B cell (primary cell): ENCODE measurements around the gene COL1A1. TPM values are rescaled to one million over a fixed set of nuclear protein-coding genes. Genes with fewer than 3 reads are reported as not detected.

Experiments
- ATAC-seq: fragments of 200-7000 bp; cut with Tn5 transposase; one replicate; pipeline ENCODE4 v1.10.0; 2021; ENCODE audit warnings: low read depth, mild to moderate bottlenecking, moderate number of reproducible peaks, moderate library complexity
- CTCF ChIA-PET: fragments of 350-600 bp; sonication (Branson Sonifier 250); formaldehyde crosslinking; loops from one replicate; lab custom pipeline; 2021; ENCODE audit warnings: antibody characterized with exemption, inconsistent platforms; lab: Charles Lee
- POLR2A ChIA-PET: fragments of 350-600 bp; sonication (Branson Sonifier 250); formaldehyde crosslinking; loops from one replicate; lab custom pipeline; 2021; ENCODE audit warnings: antibody characterized with exemption; lab: Charles Lee
- DNase-seq: peaks from one replicate; pipeline ENCODE4 v3.0.0; 2013
- H2AFZ ChIP-seq: 2 replicates; pipeline ENCODE4 v1.6.1; 2012; ENCODE audit warnings: mild to moderate bottlenecking, low read depth, low read length; ENCODE audit not compliant: insufficient read depth, poor library complexity, severe bottlenecking
- H3K27ac ChIP-seq, 2 donors: 1 replicate in 1 of 2; 2 replicates in 1 of 2; pipeline ENCODE4 v1.5.1; 2012 to 2013; ENCODE audit warnings: low read length in 2 of 2, mild to moderate bottlenecking in 2 of 2, moderate library complexity in 1 of 2
- H3K27me3 ChIP-seq, 4 experiments: fragments of 200-600 bp in 1 of 4; sonication (generic) in 1 of 4; replicated peaks in 1 of 4; 1 replicate in 2 of 4; 2 replicates in 2 of 4; pipeline versions ENCODE4 v1.6.1 to v1.7.0; 2013 to 2016; ENCODE audit warnings: low read length in 3 of 4, mild to moderate bottlenecking in 2 of 4, mixed read lengths in 1 of 4, moderate library complexity in 1 of 4; ENCODE audit not compliant: insufficient read depth in 4 of 4, control insufficient read depth in 3 of 4; ENCODE audit errors: control extremely low read depth in 1 of 4
- H3K36me3 ChIP-seq, 2 experiments: replicated peaks in 1 of 2; 1 replicate in 1 of 2; 2 replicates in 1 of 2; pipeline versions ENCODE4 v1.6.1 to v1.7.1; 2013; ENCODE audit warnings: low read length in 1 of 2; ENCODE audit not compliant: insufficient read depth in 2 of 2, control insufficient read depth in 1 of 2; ENCODE audit errors: control extremely low read depth in 1 of 2, extremely low read depth in 1 of 2
- H3K4me1 ChIP-seq, 2 donors: fragments of 200-600 bp in 1 of 2; sonication (generic) in 1 of 2; 1 replicate in 1 of 2; 2 replicates in 1 of 2; pipeline versions ENCODE4 v1.5.1 to v1.6.1; 2013 to 2017; ENCODE audit warnings: low read length in 2 of 2; ENCODE audit not compliant: control insufficient read depth in 2 of 2, insufficient read depth in 2 of 2
- H3K4me2 ChIP-seq: replicated peaks from 2 replicates; pipeline ENCODE3; 2012; ENCODE audit warnings: mild to moderate bottlenecking, low read depth, low read length; ENCODE audit not compliant: poor library complexity, severe bottlenecking
- H3K4me3 ChIP-seq, 5 experiments: fragments of 200-600 bp in 1 of 5; sonication (generic) in 1 of 5; 1 replicate in 3 of 5; 2 replicates in 2 of 5; pipeline versions ENCODE4 v1.5.1 to v1.7.0; 2011 to 2016; ENCODE audit warnings: low read length in 4 of 5, mild to moderate bottlenecking in 4 of 5, low read depth in 2 of 5, control low read depth in 1 of 5, moderate library complexity in 1 of 5; ENCODE audit not compliant: insufficient read depth in 1 of 5; ENCODE audit errors: control extremely low read depth in 1 of 5, extremely low read depth in 1 of 5
- H3K79me2 ChIP-seq: fragments of 200-600 bp; sonication (generic); one replicate; pipeline ENCODE4 v1.6.0; 2016; ENCODE audit warnings: low read length; ENCODE audit not compliant: control insufficient read depth, insufficient read depth
- H3K9ac ChIP-seq: fragments of 200-600 bp; sonication (generic); 2 replicates; pipeline ENCODE4 v1.6.1; 2017; ENCODE audit warnings: mild to moderate bottlenecking, low read length, moderate library complexity
- H3K9me3 ChIP-seq, 3 donors: one replicate each; pipeline versions ENCODE4 v1.6.1 to v1.7.1; 2013; ENCODE audit warnings: low read length in 2 of 3; ENCODE audit not compliant: control insufficient read depth in 2 of 3, insufficient read depth in 1 of 3; ENCODE audit errors: control extremely low read depth in 1 of 3
- H4K20me1 ChIP-seq: 2 replicates; pipeline ENCODE4 v1.6.0; 2012; ENCODE audit warnings: mild to moderate bottlenecking, low read length; ENCODE audit not compliant: insufficient read depth, control insufficient read depth, poor library complexity, severe bottlenecking
- H3K27ac Mint-ChIP-seq: one replicate; pipeline ENCODE4 v1.8.0; 2021; ENCODE audit warnings: mixed read lengths
- H3K27me3 Mint-ChIP-seq: one replicate; pipeline ENCODE4 v1.8.0; 2021; ENCODE audit warnings: mixed read lengths
- H3K4me1 Mint-ChIP-seq: one replicate; pipeline ENCODE4 v1.8.0; 2021; ENCODE audit warnings: mixed read lengths
- H3K4me3 Mint-ChIP-seq: one replicate; pipeline ENCODE4 v1.8.0; 2021; ENCODE audit warnings: mixed read lengths
- H3K9me3 Mint-ChIP-seq: one replicate; pipeline ENCODE4 v1.8.0; 2022; ENCODE audit warnings: mixed read lengths; ENCODE audit not compliant: insufficient read depth
- CTCF ChIP-seq: fragments of 200-600 bp; IDR thresholded peaks from one replicate; pipeline ENCODE4 v1.8.0; 2022; ENCODE audit warnings: antibody characterized with exemption, mild to moderate bottlenecking
- EZH2 ChIP-seq: IDR thresholded peaks from 2 replicates; pipeline ENCODE4 v1.6.1; 2012; ENCODE audit warnings: borderline replicate concordance, low read depth, mild to moderate bottlenecking, moderate library complexity, low read length; ENCODE audit not compliant: insufficient read depth, poor library complexity, severe bottlenecking
- WGBS: methylation state at CpG from one replicate; pipeline ENCODE4 v1.1.5; 2013; ENCODE audit warnings: missing lambda C conversion rate; ENCODE audit not compliant: insufficient coverage; 5-methylcytosine and 5-hydroxymethylcytosine counted together
- intact Hi-C: fragments of 100-400 bp; cut with micrococcal nuclease; formaldehyde crosslinking; loops from one replicate; pipeline ENCODE4 v1.10.0; 2022
- polyA plus RNA-seq: library from polyadenylated mRNA; depleted of rRNA; stranded (reverse); fragments of >200 nt; gene quantifications from 2 replicates; pipeline ENCODE4 v1.2.3, GENCODE V29; 2012
- total RNA-seq, 2 donors: library from RNA; stranded (reverse); fragments of 120-200 nt in 1 of 2; gene quantifications; 1 replicate in 1 of 2; 2 replicates in 1 of 2; pipeline versions ENCODE4 v1.2.3 to v1.2.4, GENCODE V29; 2013 to 2022

The COL1A1 gene
- total and polyA plus RNA-seq, 2 donors (not counting 1 experiment from before 2014, with no cell fraction given): 0.66 to 9.1 TPM

GRCh38 chr17:50175035-50175807, 26.2 kb downstream of the COL1A1 start:
- Mint-ChIP-seq H3K4me1 (peaks cover 9% of the 10 kb centered on the region), H3K4me3 (no peak overlapping the region), H3K27me3 (no peaks in the 10 kb centered on the region), H3K27ac (no peak overlapping the region), H3K9me3 (no peaks in the 10 kb centered on the region)
- no peak overlapping the region for H3K4me3 ChIP-seq
- H3K79me2 ChIP-seq: no peaks in the 10 kb centered on the region
- POLR2A ChIA-PET: no interaction called here
- peaks cover 5 to 12% of the 10 kb centered on the region in 2 donors for H3K4me1 ChIP-seq
- no peaks in the 10 kb centered on the region for H4K20me1 ChIP-seq
- DNase-seq (no peak), ATAC-seq (no peak)
- H3K27ac ChIP-seq: no peak overlapping the region
- no peaks in the 10 kb centered on the region for H3K9me3 ChIP-seq
- H3K36me3 ChIP-seq: no peaks in the 10 kb centered on the region
- no peak for TF ChIP-seq CTCF
- no peak for TF ChIP-seq EZH2
- H3K27me3 ChIP-seq: no peaks in the 10 kb centered on the region
- no peak overlapping the region for H3K4me2 ChIP-seq
- intact Hi-C loops: no loop called here
- H2AFZ ChIP-seq: no peak overlapping the region
- no peak overlapping the region for H3K9ac ChIP-seq
- CTCF ChIA-PET: interaction anchor here (0.8 to 1.4 kb wide), 4 partner anchors 9 to 122 kb away, joined by 3 to 4 read pairs (median 3); partner anchors contain the start of gene SGCA
- WGBS: 98% methylated on average over 15 of the region's 16 CpGs

- Histone ChIP-seq H3K4me1 (peaks cover 6 to 13% of the 10 kb centered on the region in 2 donors), H3K9ac (no peak overlapping the region), H3K9me3 (no peaks in the 10 kb centered on the region), H3K27ac (no peak overlapping the region), H3K36me3 (no peaks in the 10 kb centered on the region), H3K27me3 (no peaks in the 10 kb centered on the region), H3K4me3 (no peak overlapping the region), H3K79me2 (no peaks in the 10 kb centered on the region), H4K20me1 (no peaks in the 10 kb centered on the region), H3K4me2 (no peak overlapping the region), H2AFZ (no peak overlapping the region)
- intact Hi-C loops: no loop called here
- H3K4me1 Mint-ChIP-seq: peaks cover 9% of the 10 kb centered on the region
- POLR2A ChIA-PET: no interaction called here
- H3K9me3 Mint-ChIP-seq: no peaks in the 10 kb centered on the region
- CTCF ChIA-PET: interaction anchor here (0.8 to 1.4 kb wide), 5 partner anchors 8 to 120 kb away, joined by 3 read pairs; partner anchors contain the start of gene SGCA
- H3K27me3 Mint-ChIP-seq: no peaks in the 10 kb centered on the region
- 100% methylated on average over 1 of the region's 6 CpGs for WGBS
- no peak overlapping the region for H3K4me3 Mint-ChIP-seq
- no peak for TF ChIP-seq EZH2
- no peak for TF ChIP-seq CTCF
- no peak for DNase-seq
- H3K27ac Mint-ChIP-seq: no peak overlapping the region
- no peak for ATAC-seq
These were observed 27.0 kb downstream of the COL1A1 start for GRCh38 chr17:50174444-50174843.
